Endothelial cell of umbilical vein (primary cell): ENCODE measurements around the gene PTPRQ. TPM values are rescaled to one million over a fixed set of nuclear protein-coding genes. Genes with fewer than 3 reads are reported as not detected.
A peak's percentile ranks its signal among the peaks of the same experiment; 100 is the strongest.

Experiments used
- BruUV-seq: library from RNA; stranded (reverse); fragments of 400-500 nt; replicated peaks from 2 replicates; lab custom pipeline; 2021; lab: Mats Ljungman, UMichigan
- CTCF ChIA-PET: fragments of 300-600, 350-600 bp; sonication (Branson Sonifier 250); formaldehyde crosslinking; loops from one replicate; lab custom pipeline; 2021; ENCODE audit warnings: antibody characterized with exemption, inconsistent platforms; lab: Charles Lee
- POLR2A ChIA-PET: fragments of 300-600, 350-600 bp; sonication (Branson Sonifier 250); formaldehyde crosslinking; loops from one replicate; lab custom pipeline; 2021; ENCODE audit warnings: antibody characterized with exemption, inconsistent platforms; lab: Charles Lee
- DNase-seq: peaks from one replicate; pipeline ENCODE4 v3.0.0-alpha.2; 2011; ENCODE audit warnings: low read depth, low spot score
- FAIRE-seq: peaks from 2 replicates; lab custom pipeline; 2011; peaks lifted over from hg19 to GRCh38; lab: Jason Lieb, UNC
- H2AFZ ChIP-seq: 2 replicates; pipeline ENCODE4 v1.6.0; 2012; ENCODE audit warnings: low read depth, low read length, control low read depth, inconsistent platforms
- H3K27ac ChIP-seq: 2 replicates; pipeline ENCODE4 v1.5.1; 2011; ENCODE audit warnings: low read depth, mild to moderate bottlenecking, control low read depth, low read length, moderate library complexity; ENCODE audit not compliant: insufficient read depth
- H3K27me3 ChIP-seq, 2 experiments: 2 replicates each; pipeline versions ENCODE4 v1.6.0 to v1.6.1; 2011; ENCODE audit warnings: low read length in 2 of 2, mixed read lengths in 1 of 2; ENCODE audit not compliant: control insufficient read depth in 2 of 2, insufficient read depth in 2 of 2
- H3K36me3 ChIP-seq, 2 experiments: 2 replicates in 1 of 2; 3 replicates in 1 of 2; pipeline ENCODE4 v1.5.1; 2011; ENCODE audit warnings: low read length in 2 of 2, mild to moderate bottlenecking in 1 of 2, moderate library complexity in 1 of 2; ENCODE audit not compliant: control insufficient read depth in 2 of 2, insufficient read depth in 2 of 2; ENCODE audit errors: extremely low read depth in 1 of 2
- H3K4me1 ChIP-seq: 3 replicates; pipeline ENCODE4 v1.5.1; 2011; ENCODE audit warnings: mild to moderate bottlenecking, low read length; ENCODE audit not compliant: control insufficient read depth, insufficient read depth; ENCODE audit errors: extremely low read depth
- H3K4me2 ChIP-seq: 2 replicates; pipeline ENCODE4 v1.6.1; 2011; ENCODE audit warnings: low read length, control low read depth, mixed read lengths; ENCODE audit not compliant: insufficient read depth
- H3K4me3 ChIP-seq, 3 experiments: fragments of 200-600 bp in 1 of 3; sonication (generic), shearing (Covaris generic) in 1 of 3; replicated peaks in 1 of 3; 2 replicates each; pipeline ENCODE4 v1.5.1; 2011 to 2016; ENCODE audit warnings: control low read depth in 3 of 3, low read length in 3 of 3, mild to moderate bottlenecking in 2 of 3, inconsistent platforms in 1 of 3, low read depth in 1 of 3, moderate library complexity in 1 of 3; ENCODE audit not compliant: insufficient read depth in 1 of 3
- H3K79me2 ChIP-seq: 2 replicates; pipeline ENCODE4 v1.6.0; 2012; ENCODE audit warnings: low read length, inconsistent platforms; ENCODE audit not compliant: control insufficient read depth, insufficient read depth
- H3K9ac ChIP-seq: replicated peaks from 2 replicates; pipeline ENCODE3; 2011; ENCODE audit warnings: low read length, control low read depth; ENCODE audit not compliant: insufficient read depth; ENCODE audit errors: extremely low read depth
- H3K9me1 ChIP-seq: replicated peaks from 3 replicates; pipeline ENCODE4 v1.6.0; 2011; ENCODE audit warnings: mild to moderate bottlenecking, low read length; ENCODE audit not compliant: control insufficient read depth, insufficient read depth; ENCODE audit errors: extremely low read depth
- H3K9me3 ChIP-seq: replicated peaks from 2 replicates; pipeline ENCODE4 v1.5.1; 2012; ENCODE audit warnings: low read length, inconsistent platforms; ENCODE audit not compliant: control insufficient read depth, insufficient read depth
- H4K20me1 ChIP-seq: replicated peaks from 2 replicates; pipeline ENCODE3; 2011; ENCODE audit warnings: mild to moderate bottlenecking, low read length; ENCODE audit not compliant: control insufficient read depth, insufficient read depth; ENCODE audit errors: extremely low read depth
- CTCF ChIP-seq, 2 donors: IDR thresholded peaks; 1 replicate in 1 of 2; 2 replicates in 1 of 2; pipeline ENCODE4 v1.5.1; 2011; ENCODE audit warnings: low read length in 2 of 2, mild to moderate bottlenecking in 2 of 2, moderate library complexity in 2 of 2, control low read depth in 1 of 2, inconsistent platforms in 1 of 2, low read depth in 1 of 2; ENCODE audit not compliant: insufficient read depth in 1 of 2; ENCODE audit errors: extremely low read depth in 1 of 2
- EZH2 ChIP-seq: IDR thresholded peaks from 2 replicates; pipeline ENCODE4 v1.6.1; 2012; ENCODE audit warnings: borderline replicate concordance, low read depth, mild to moderate bottlenecking, moderate library complexity, low read length, inconsistent platforms; ENCODE audit not compliant: severe bottlenecking
- FOS ChIP-seq: IDR thresholded peaks from 2 replicates; pipeline ENCODE4 v1.6.1; 2011; ENCODE audit warnings: mild to moderate bottlenecking, low read length, moderate library complexity, borderline replicate concordance; ENCODE audit not compliant: insufficient read depth
- GATA2 ChIP-seq: IDR thresholded peaks from 2 replicates; pipeline ENCODE4 v1.7.0; 2011; ENCODE audit warnings: low read depth, mild to moderate bottlenecking, moderate library complexity, mixed read lengths, low read length; ENCODE audit not compliant: insufficient read length, insufficient read depth
- JUN ChIP-seq: IDR thresholded peaks from 2 replicates; pipeline ENCODE4 v1.6.1; 2011; ENCODE audit warnings: borderline replicate concordance, low read depth; ENCODE audit not compliant: insufficient read length, insufficient read depth
- MAX ChIP-seq: IDR thresholded peaks from 2 replicates; pipeline ENCODE4 v1.6.1; 2011; ENCODE audit not compliant: insufficient read depth, insufficient read length
- MYC ChIP-seq: IDR thresholded peaks from one replicate; pipeline ENCODE4 v1.6.1; 2011; ENCODE audit warnings: mild to moderate bottlenecking, low read depth, low read length
- POLR2A ChIP-seq: IDR thresholded peaks from 2 replicates; pipeline ENCODE4 v1.6.1; 2012; ENCODE audit warnings: low read depth, mild to moderate bottlenecking, control low read depth, low read length
- POLR2AphosphoS5 ChIP-seq: IDR thresholded peaks from 2 replicates; pipeline ENCODE4 v1.6.1; 2012; ENCODE audit warnings: low read depth, mild to moderate bottlenecking, control low read depth, low read length, moderate library complexity; ENCODE audit not compliant: insufficient read depth
- dilution Hi-C: fragments of 300-500 bp; cut with MboI; formaldehyde crosslinking; loops from one replicate; pipeline ENCODE4 v1.15.0; 2019; ENCODE audit warnings: low sequenced_read_pairs; ENCODE audit not compliant: extremely low pct_ligation_motif_present
- intact Hi-C: fragments of 100-400 bp; cut with micrococcal nuclease; formaldehyde crosslinking; loops from one replicate; pipeline ENCODE4 v1.10.0; 2022
- polyA plus RNA-seq, 4 experiments: library from polyadenylated mRNA; depleted of rRNA in 3 of 4; stranded (reverse) in 3 of 4; unstranded in 1 of 4; fragments of >200 nt; gene quantifications; 2 replicates each; pipeline versions ENCODE4 v1.2.1 to v1.2.3, GENCODE V29; 2011 to 2012; ENCODE audit warnings: missing spikeins in 1 of 4
- total RNA-seq: library from RNA; stranded (reverse); gene quantifications from 2 replicates; pipeline ENCODE4 v1.2.3, GENCODE V29; 2021

Gene PTPRQ
- total and polyA plus RNA-seq, 2 donors (not counting 3 experiments of a cell fraction or from before 2014, with no cell fraction given), result not detected

GRCh38 chr12:80400571-80400991, 43.5 kb upstream of the PTPRQ start:
- no peak for FAIRE-seq
- Histone ChIP-seq H3K36me3 (no peaks in the 10 kb centered on the region), H3K9me1 (no peaks in the 10 kb centered on the region), H3K9ac (no peak overlapping the region), H4K20me1 (no peaks in the 10 kb centered on the region), H2AFZ (peak overlapping the region; percentile 79), H3K4me3 (peak overlapping the region; percentile 6 to 48 (median 33)), H3K27ac (no peak overlapping the region), H3K79me2 (no peaks in the 10 kb centered on the region), H3K27me3 (no peaks in the 10 kb centered on the region), H3K9me3 (no peaks in the 10 kb centered on the region), H3K4me1 (no peaks in the 10 kb centered on the region), H3K4me2 (peak overlapping the region; percentile 71)
- dilution Hi-C loops, result no loop called here
- TF ChIP-seq EZH2, result no peak
- no peak for TF ChIP-seq FOS
- TF ChIP-seq JUN, result no peak
- no peak for TF ChIP-seq POLR2AphosphoS5
- no peak for TF ChIP-seq MYC
- no peak for TF ChIP-seq POLR2A
- CTCF ChIA-PET, result interaction anchor here (0.6 to 1.4 kb wide), 6 partner anchors 10 to 372 kb away, joined by 3 to 6 read pairs (median 4); no protein-coding TSS in a partner anchor
- DNase-seq, result peak; percentile 26
- BruUV-seq, result no TSS peak
- intact Hi-C loops, result loop anchor here (1.0 to 10.0 kb wide), 2 partner anchors 334 to 996 kb away; no protein-coding TSS in a partner anchor
- POLR2A ChIA-PET, result no interaction called here

GRCh38 chr12:80401191-80401590, 42.8 kb upstream of the PTPRQ start:
- BruUV-seq, result no TSS peak

More at GRCh38 chr12:80401191-80401590, 42.8 kb upstream of the PTPRQ start:
- Histone ChIP-seq H2AFZ (peak overlapping the region; percentile 79), H3K79me2 (no peaks in the 10 kb centered on the region), H3K4me2 (peak overlapping the region; percentile 71), H4K20me1 (no peaks in the 10 kb centered on the region), H3K9me3 (no peaks in the 10 kb centered on the region), H3K4me1 (no peaks in the 10 kb centered on the region), H3K36me3 (no peaks in the 10 kb centered on the region), H3K27me3 (no peaks in the 10 kb centered on the region), H3K4me3 (no peak overlapping the region), H3K27ac (no peak overlapping the region), H3K9ac (no peak overlapping the region), H3K9me1 (no peaks in the 10 kb centered on the region)
- FAIRE-seq, result no peak
- CTCF ChIA-PET, result interaction anchor here (0.9 to 1.9 kb wide), 7 partner anchors 10 to 728 kb away, joined by 3 to 6 read pairs (median 5); no protein-coding TSS in a partner anchor
- POLR2A ChIA-PET, result no interaction called here
- intact Hi-C loops, result loop anchor here (10.0 kb wide), 1 partner anchor 996 kb away; no protein-coding TSS in a partner anchor
- TF ChIP-seq FOS (no peak), CTCF (IDR thresholded peaks at IDR 0.05; ENCODE audit: extremely low read depth in 1 of 2, insufficient read depth in 1 of 2, low read depth in 1 of 2, low read length in 2 of 2) (no peak), MAX (no peak), JUN (no peak), GATA2 (no peak), EZH2 (no peak), POLR2AphosphoS5 (no peak), POLR2A (no peak), MYC (no peak)
- dilution Hi-C loops, result no loop called here
- no peak for DNase-seq
